ENCODE results near the gene RGPD5.
"Not testable (repeated sequence)": the region's sequence is repeated elsewhere in the genome, so short reads cannot be mapped to it uniquely, and the experiment has no call there.

RGPD5 gene

GRCh38 chr2:109794074-109794737 is at the start of gene RGPD5:
Gene RGPD5, plus strand, starts transcription at chr2:109794305. Its CDS starts 161 bp downstream, at chr2:109794466.
- DNase-seq (ENCODE audit: low spot score), result not testable (repeated sequence)

- not testable (repeated sequence) for DNase-seq (ENCODE audit: low spot score)
Observed at GRCh38 chr2:109751572-109751971, 42.5 kb upstream of the RGPD5 start.

GRCh38 chr2:109757163-109757824 is 36.8 kb upstream of the RGPD5 start:
- DNase-seq (ENCODE audit: low spot score), result not testable (repeated sequence)

- DNase-seq (ENCODE audit: low spot score), result not testable (repeated sequence)
Observed at GRCh38 chr2:109760265-109761042, 33.7 kb upstream of the RGPD5 start.

GRCh38 chr2:109761043-109761454 is 33.1 kb upstream of the RGPD5 start:
- not testable (repeated sequence) for DNase-seq (ENCODE audit: low spot score)

GRCh38 chr2:109761976-109762375 is 32.1 kb upstream of the RGPD5 start:
- not testable (repeated sequence) for DNase-seq (ENCODE audit: low spot score)

- not testable (repeated sequence) for DNase-seq (ENCODE audit: low spot score)
Observed at GRCh38 chr2:109766074-109766473, 28.0 kb upstream of the RGPD5 start.

- not testable (repeated sequence) for DNase-seq (ENCODE audit: low spot score)
Observed at GRCh38 chr2:109766886-109767578, 27.1 kb upstream of the RGPD5 start.

- DNase-seq (ENCODE audit: low spot score), result not testable (repeated sequence)
Observed at GRCh38 chr2:109768934-109769333, 25.2 kb upstream of the RGPD5 start.

- DNase-seq (ENCODE audit: low spot score), result not testable (repeated sequence)
Observed at GRCh38 chr2:109779118-109779517, 15.0 kb upstream of the RGPD5 start.

- not testable (repeated sequence) for DNase-seq (ENCODE audit: low spot score)
Observed at GRCh38 chr2:109781147-109781816, 12.8 kb upstream of the RGPD5 start.

GRCh38 chr2:109782446-109782993 is 11.6 kb upstream of the RGPD5 start:
- DNase-seq (ENCODE audit: low spot score), result not testable (repeated sequence)

- DNase-seq (ENCODE audit: low spot score), result not testable (repeated sequence)
Observed at GRCh38 chr2:109791530-109792279, 2.4 kb upstream of the RGPD5 start.

- DNase-seq (ENCODE audit: low spot score), result not testable (repeated sequence)
Observed at GRCh38 chr2:109792659-109793058, 1.4 kb upstream of the RGPD5 start.

GRCh38 chr2:109871129-109871751 is 77.1 kb downstream of the RGPD5 start:
- DNase-seq (ENCODE audit: low spot score), result not testable (repeated sequence)

GRCh38 chr2:109876625-109877024 is 82.5 kb downstream of the RGPD5 start:
- DNase-seq (ENCODE audit: low spot score), result not testable (repeated sequence)

- not testable (repeated sequence) for DNase-seq (ENCODE audit: low spot score)
Observed at GRCh38 chr2:109882112-109882511, 88.0 kb downstream of the RGPD5 start.

- DNase-seq (ENCODE audit: low spot score), result not testable (repeated sequence)
Observed at GRCh38 chr2:109888414-109888813, 94.3 kb downstream of the RGPD5 start.

- DNase-seq (ENCODE audit: low spot score), result not testable (repeated sequence)
Observed at GRCh38 chr2:109889909-109890308, 95.8 kb downstream of the RGPD5 start.

- DNase-seq (ENCODE audit: low spot score), result not testable (repeated sequence)
Observed at GRCh38 chr2:109891024-109891423, 96.9 kb downstream of the RGPD5 start.
